HUES64 (cell line): ENCODE measurements around the gene RYR1.
A peak's percentile ranks its signal among the peaks of the same experiment; 100 is the strongest.
"Not testable (repeated sequence)": the region's sequence is repeated elsewhere in the genome, so short reads cannot be mapped to it uniquely, and the experiment has no call there.

Source experiments
- H3K27ac ChIP-seq: 2 replicates; pipeline ENCODE4 v1.7.0; 2013; ENCODE audit warnings: low read depth, low read length, inconsistent platforms
- H3K27me3 ChIP-seq: 2 replicates; pipeline ENCODE4 v1.6.1; 2013; ENCODE audit warnings: mild to moderate bottlenecking, low read length; ENCODE audit not compliant: insufficient read depth
- H3K36me3 ChIP-seq: 2 replicates; pipeline ENCODE4 v1.6.1; 2013; ENCODE audit warnings: mild to moderate bottlenecking, low read length; ENCODE audit not compliant: insufficient read depth
- H3K4me1 ChIP-seq: 2 replicates; pipeline ENCODE4 v1.6.1; 2013; ENCODE audit warnings: mild to moderate bottlenecking, low read length, moderate library complexity; ENCODE audit not compliant: insufficient read depth
- H3K4me3 ChIP-seq: 2 replicates; pipeline ENCODE4 v1.5.1; 2013; ENCODE audit warnings: mild to moderate bottlenecking, low read length, moderate library complexity
- H3K9ac ChIP-seq: 2 replicates; pipeline ENCODE4 v1.6.1; 2013; ENCODE audit warnings: mild to moderate bottlenecking, low read depth, low read length
- H3K9me3 ChIP-seq: 2 replicates; pipeline ENCODE4 v1.6.1; 2013; ENCODE audit warnings: low read depth, low read length; ENCODE audit not compliant: insufficient read depth
- WGBS: fragments of 150-250, 120-280 bp; methylation state at CpG from one replicate; pipeline ENCODE4 v1.1.7; 2013; ENCODE audit warnings: missing lambda C conversion rate; 5-methylcytosine and 5-hydroxymethylcytosine counted together

The RYR1 gene

GRCh38 chr19:38597075-38597474, 163.6 kb downstream of the RYR1 start:
- Histone ChIP-seq H3K4me3 (peak overlapping the region; percentile 66; the same call in 1 of the 2 replicates), H3K4me1 (no peaks in the 10 kb centered on the region), H3K9ac (no peak overlapping the region), H3K27ac (no peak overlapping the region), H3K36me3 (no peaks in the 10 kb centered on the region), H3K27me3 (no peaks in the 10 kb centered on the region), H3K9me3 (no peaks in the 10 kb centered on the region)
- WGBS, result 87% methylated on average over 11 of the region's 11 CpGs

GRCh38 chr19:38599722-38600121, 166.2 kb downstream of the RYR1 start:
- Histone ChIP-seq H3K27ac (no peak overlapping the region), H3K4me3 (no peak overlapping the region), H3K9ac (no peak overlapping the region), H3K27me3 (no peaks in the 10 kb centered on the region), H3K36me3 (no peaks in the 10 kb centered on the region), H3K4me1 (no peaks in the 10 kb centered on the region), H3K9me3 (no peaks in the 10 kb centered on the region)
- 92% methylated on average over 11 of the region's 11 CpGs for WGBS

- not testable (repeated sequence) for H3K9me3 ChIP-seq, H3K27me3 ChIP-seq, H3K36me3 ChIP-seq, H3K4me1 ChIP-seq, H3K27ac ChIP-seq, H3K4me3 ChIP-seq, H3K9ac ChIP-seq
- 94% methylated on average over 5 of the region's 5 CpGs for WGBS
These were observed 169.4 kb downstream of the RYR1 start for GRCh38 chr19:38602856-38603255.

- H3K4me3 ChIP-seq, result no peak overlapping the region
- no peaks in the 10 kb centered on the region for H3K9me3 ChIP-seq
- H3K4me1 ChIP-seq, result no peaks in the 10 kb centered on the region
- WGBS, result 90% methylated on average over 6 of the region's 6 CpGs
- no peak overlapping the region for H3K9ac ChIP-seq
- H3K27ac ChIP-seq, result no peak overlapping the region
- no peaks in the 10 kb centered on the region for H3K36me3 ChIP-seq
- H3K27me3 ChIP-seq, result no peaks in the 10 kb centered on the region
These were observed 172.6 kb downstream of the RYR1 start for GRCh38 chr19:38606131-38606530.

GRCh38 chr19:38614289-38614688, 180.8 kb downstream of the RYR1 start:
- H3K27ac ChIP-seq, result no peak overlapping the region
- WGBS, result 83% methylated on average over 3 of the region's 3 CpGs
- H3K36me3 ChIP-seq, result no peaks in the 10 kb centered on the region
- H3K4me3 ChIP-seq, result no peak overlapping the region
- H3K9ac ChIP-seq, result no peak overlapping the region
- peaks cover 6% of the 10 kb centered on the region for H3K4me1 ChIP-seq
- H3K27me3 ChIP-seq, result no peaks in the 10 kb centered on the region
- H3K9me3 ChIP-seq, result no peaks in the 10 kb centered on the region

GRCh38 chr19:38615007-38615581, 181.6 kb downstream of the RYR1 start:
- H3K4me1 ChIP-seq, result peaks cover 10% of the 10 kb centered on the region
- H3K9me3 ChIP-seq, result no peaks in the 10 kb centered on the region
- no peaks in the 10 kb centered on the region for H3K27me3 ChIP-seq
- peaks cover 2% of the 10 kb centered on the region for H3K36me3 ChIP-seq
- WGBS, result 80% methylated on average over 7 of the region's 7 CpGs
- no peak overlapping the region for H3K9ac ChIP-seq
- no peak overlapping the region for H3K4me3 ChIP-seq
- no peak overlapping the region for H3K27ac ChIP-seq

- WGBS, result 97% methylated on average over 6 of the region's 6 CpGs
- Histone ChIP-seq H3K27me3 (no peaks in the 10 kb centered on the region), H3K4me3 (no peak overlapping the region), H3K36me3 (peaks cover 13% of the 10 kb centered on the region), H3K9ac (no peak overlapping the region), H3K27ac (no peak overlapping the region), H3K4me1 (peaks cover 10% of the 10 kb centered on the region), H3K9me3 (no peaks in the 10 kb centered on the region)
These were observed 182.8 kb downstream of the RYR1 start for GRCh38 chr19:38616265-38616664.

GRCh38 chr19:38617283-38617763, 183.8 kb downstream of the RYR1 start:
- Histone ChIP-seq H3K9me3 (no peaks in the 10 kb centered on the region), H3K9ac (0 out of 2 replicates have a peak overlapping the region, but pooled peaks have one; percentile 8), H3K27me3 (no peaks in the 10 kb centered on the region), H3K36me3 (peaks cover 24% of the 10 kb centered on the region), H3K27ac (no peak overlapping the region), H3K4me3 (no peak overlapping the region), H3K4me1 (peaks cover 10% of the 10 kb centered on the region)
- WGBS, result 95% methylated on average over 7 of the region's 9 CpGs

GRCh38 chr19:38617764-38618589, 184.5 kb downstream of the RYR1 start, which contains the start of gene MAP4K1:
MAP4K1 (minus strand) TSS chr19:38617953; CDS start chr19:38617895, 58 bp downstream.
- Histone ChIP-seq H3K4me3 (peak within 1 kb of the TSS; percentile 75), H3K9ac (peak within 1 kb of the TSS; percentile 83), H3K36me3 (peaks cover 30% of the 10 kb centered on the region), H3K27me3 (no peaks in the 10 kb centered on the region), H3K27ac (peak within 1 kb of the TSS; percentile 80), H3K9me3 (no peaks in the 10 kb centered on the region), H3K4me1 (peaks cover 10% of the 10 kb centered on the region)
- 69% methylated on average over 28 of the region's 28 CpGs for WGBS

- Histone ChIP-seq H3K27ac (peak within 1 kb of the TSS; percentile 80), H3K4me3 (peak within 1 kb of the TSS; percentile 75), H3K27me3 (no peaks in the 10 kb centered on the region), H3K36me3 (peaks cover 36% of the 10 kb centered on the region), H3K9me3 (no peaks in the 10 kb centered on the region), H3K9ac (peak within 1 kb of the TSS; percentile 83), H3K4me1 (peaks cover 10% of the 10 kb centered on the region)
- 4% methylated on average over 64 of the region's 64 CpGs for WGBS
These were observed 185.3 kb downstream of the RYR1 start, which contains the start of gene EIF3K for GRCh38 chr19:38618590-38619360. EIF3K (plus strand) TSS chr19:38619188; CDS start chr19:38619269, 81 bp downstream.
